ENCODE measurements around the gene MED27. TPM values are rescaled to one million over a fixed set of nuclear protein-coding genes. Genes with fewer than 3 reads are reported as not detected.

The MED27 gene
- total and polyA plus RNA-seq, 2 of the 8 experiments (the other 6 are each of a cell fraction or from before 2014, with no cell fraction given): 29.9 to 56.5 TPM

- H3K4me1 ChIP-seq (replicated peaks in 1 of 4; ENCODE audit: control insufficient read depth in 3 of 4, insufficient read depth in 4 of 4, low read length in 3 of 4): peaks cover 0 to 6% (median 1%) of the 10 kb centered on the region in 4 experiments; a peak in 2 of 7 replicates
- DNase-seq (ENCODE audit: low read depth in 1 of 2, low spot score in 2 of 2): no peak
- peaks cover 2% of the 10 kb centered on the region; the same call in 1 of the 2 replicates for H3K23me2 ChIP-seq (ENCODE audit: low read depth, low read length)
- no peaks in the 10 kb centered on the region for H3K79me2 ChIP-seq (ENCODE audit: control insufficient read depth in 1 of 2, insufficient read depth in 2 of 2, low read length in 2 of 2)
- no peak overlapping the region for H4K5ac ChIP-seq (ENCODE audit: insufficient read length, low read depth, low read length)
- no peak overlapping the region for H3K14ac ChIP-seq (ENCODE audit: insufficient read length)
- H2AFZ ChIP-seq (ENCODE audit: low read length): no peak overlapping the region
- H3K56ac ChIP-seq (replicated peaks; ENCODE audit: insufficient read length, low read depth, low read length): no peak overlapping the region
- H3K23ac ChIP-seq (ENCODE audit: insufficient read length): no peak overlapping the region
- no peak overlapping the region for H2AK5ac ChIP-seq (ENCODE audit: low read depth, low read length)
- H3K27ac ChIP-seq (ENCODE audit: low read depth, low read length): no peak overlapping the region
- FAIRE-seq: no peak
- H3K36me3 ChIP-seq (ENCODE audit: control insufficient read depth in 2 of 4, insufficient read depth in 4 of 4, low read length in 3 of 4): no peaks in the 10 kb centered on the region
- H2BK12ac ChIP-seq (ENCODE audit: low read depth, low read length): no peak overlapping the region
- no peak overlapping the region for H3K18ac ChIP-seq (ENCODE audit: extremely low read depth, low read length)
- H3K9me3 ChIP-seq (ENCODE audit: insufficient read depth in 2 of 2, low read depth in 1 of 2, low read length in 1 of 2): no peaks in the 10 kb centered on the region
- no peak overlapping the region for H2BK5ac ChIP-seq (ENCODE audit: low read depth, low read length)
- POLR2A ChIA-PET (ENCODE audit: partially characterized antibody): no interaction called here
- H3K27me3 ChIP-seq (replicated peaks in 1 of 4; ENCODE audit: control insufficient read depth in 3 of 4, extremely low read depth in 1 of 4, insufficient read depth in 3 of 4, low read length in 3 of 4): peaks cover 0 to 16% (median 7%) of the 10 kb centered on the region in 4 experiments; a peak in 4 of 7 replicates
- H4K91ac ChIP-seq (replicated peaks; ENCODE audit: insufficient read length, low read length): no peak overlapping the region
- no peak overlapping the region for H2BK15ac ChIP-seq (ENCODE audit: low read length)
- 89% methylated on average over 9 of the region's 9 CpGs; no CpG with 5 or more reads in 1 of the 2 experiments for WGBS, 2 experiments (ENCODE audit: extremely low coverage in 1 of 2, insufficient coverage in 1 of 2, insufficient read length in 1 of 2, insufficient replicate concordance in 2 of 2, low coverage in 1 of 2, low lambda C conversion rate in 2 of 2, missing lambda C conversion rate in 1 of 2)
- no peaks in the 10 kb centered on the region for H3K79me1 ChIP-seq (ENCODE audit: low read depth, low read length)
- H3K4me3 ChIP-seq (ENCODE audit: extremely low read depth in 1 of 4, insufficient read depth in 2 of 4, low read depth in 3 of 4, low read length in 4 of 4): no peak overlapping the region
- no peak overlapping the region for H3K4ac ChIP-seq (replicated peaks; ENCODE audit: insufficient read length, low read depth, low read length)
- no peak overlapping the region for H2BK20ac ChIP-seq (ENCODE audit: low read length)
- H4K8ac ChIP-seq (ENCODE audit: extremely low read depth, insufficient read depth, low read length): no peak overlapping the region
- peaks cover 6 to 12% of the 10 kb centered on the region in 2 experiments for H4K20me1 ChIP-seq (replicated peaks in 1 of 2; ENCODE audit: control insufficient read depth in 1 of 2, insufficient read depth in 2 of 2, low read length in 2 of 2)
- CTCF ChIA-PET (ENCODE audit: partially characterized antibody): interaction anchor here (0.6 to 2.0 kb wide), 2 partner anchors 33 to 255 kb away, joined by 3 to 4 read pairs; no protein-coding TSS in a partner anchor
- H3K4me2 ChIP-seq (ENCODE audit: insufficient read depth in 1 of 2, low read depth in 2 of 2, low read length in 2 of 2): no peak overlapping the region
- H2BK120ac ChIP-seq (replicated peaks; ENCODE audit: low read depth, low read length): no peak overlapping the region
- H3K9ac ChIP-seq (replicated peaks in 1 of 4; ENCODE audit: extremely low read depth in 1 of 4, low read depth in 3 of 4, low read length in 3 of 4): no peak overlapping the region
- TF ChIP-seq SP2 (IDR thresholded peaks at IDR 0.05; ENCODE audit: low read length): no peak
- TF ChIP-seq HDAC2 (IDR thresholded peaks at IDR 0.05; ENCODE audit: borderline replicate concordance in 1 of 2, low read depth in 2 of 2, low read length in 2 of 2): no peak
- TF ChIP-seq ATF2 (IDR thresholded peaks at IDR 0.05; ENCODE audit: low read length): no peak
- no peak for TF ChIP-seq SAP30 (IDR thresholded peaks at IDR 0.05; ENCODE audit: insufficient read depth, insufficient replicate concordance, low read length)
- TF ChIP-seq PHF8 (conservative IDR thresholded peaks at IDR 0.05; ENCODE audit: low read depth, low read length): no peak
- no peak for TF ChIP-seq CTBP2 (IDR thresholded peaks at IDR 0.05; ENCODE audit: borderline replicate concordance, insufficient read depth, insufficient read length, low read length)
- TF ChIP-seq CBX8 (IDR thresholded peaks at IDR 0.05; ENCODE audit: borderline replicate concordance, low read depth, low read length): no peak
- TF ChIP-seq ATF3 (IDR thresholded peaks at IDR 0.05; ENCODE audit: insufficient read depth, low read depth, low read length): no peak
- no peak for TF ChIP-seq NRF1 (IDR thresholded peaks at IDR 0.05; ENCODE audit: low read depth, low read length)
- TF ChIP-seq GABPA (IDR thresholded peaks at IDR 0.05; ENCODE audit: borderline replicate concordance, insufficient read depth, low read length): no peak
- TF ChIP-seq POLR2AphosphoS5 (IDR thresholded peaks at IDR 0.05; ENCODE audit: low read depth, low read length): no peak
Observed at GRCh38 chr9:131968632-131969031, 111.0 kb downstream of the MED27 start.
